GM23338 (cell line): ENCODE measurements around the gene CTDSP2.
"Not testable (repeated sequence)": the region's sequence is repeated elsewhere in the genome, so short reads cannot be mapped to it uniquely, and the experiment has no call there.

Source experiments
- ETS1 ChIP-seq: IDR thresholded peaks from 2 replicates; pipeline ENCODE4 v1.6.1; 2016; ENCODE audit warnings: antibody characterized with exemption
- EZH2 ChIP-seq: fragments of 200-600 bp; sonication (generic); IDR thresholded peaks from one replicate; pipeline ENCODE4 v1.8.0; 2017; ENCODE audit warnings: antibody characterized with exemption, mild to moderate bottlenecking, low read depth; ENCODE audit not compliant: unreplicated experiment
- EZH2phosphoT487 ChIP-seq: fragments of 200-600 bp; sonication (generic); IDR thresholded peaks from one replicate; pipeline ENCODE4 v1.8.1; 2018; ENCODE audit warnings: antibody characterized with exemption; ENCODE audit not compliant: unreplicated experiment
- POLR2AphosphoS5 ChIP-seq: IDR thresholded peaks from 2 replicates; pipeline ENCODE4 v1.6.1; 2016; ENCODE audit warnings: antibody characterized with exemption, low read depth
- REST ChIP-seq: IDR thresholded peaks from one replicate; pipeline ENCODE4 v1.6.1; 2018; ENCODE audit warnings: antibody characterized with exemption; ENCODE audit not compliant: unreplicated experiment
- TF ChIP-seq, protein P1 (sequence below), 2 experiments: fragments of 200-600 bp in 1 of 2; sonication (generic) in 1 of 2; conservative IDR thresholded peaks; 2 replicates each; pipeline versions ENCODE4 v1.5.1 to v1.6.1; 2016 to 2017; ENCODE audit warnings: antibody characterized with exemption in 2 of 2, low read depth in 2 of 2, mild to moderate bottlenecking in 2 of 2, moderate library complexity in 1 of 2

DNA sequence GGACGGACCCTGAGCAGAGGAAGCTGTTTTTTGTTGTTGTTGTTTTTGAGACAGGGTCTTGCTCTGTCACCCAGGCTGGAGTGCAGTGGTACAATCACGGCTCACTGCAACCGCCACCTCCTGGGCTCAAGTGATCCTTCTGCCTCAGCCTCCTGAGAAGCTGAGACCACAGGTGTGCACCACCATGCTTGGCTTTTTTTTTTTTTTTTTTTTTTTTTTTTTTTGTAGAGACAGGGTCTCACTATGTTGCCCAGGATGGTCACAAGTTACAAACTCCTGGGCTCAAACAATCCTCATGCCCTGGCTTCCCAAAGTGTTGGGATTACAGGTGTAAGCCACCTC is 28.6 kb downstream of the CTDSP2 start:
- TF ChIP-seq, protein P1, sequence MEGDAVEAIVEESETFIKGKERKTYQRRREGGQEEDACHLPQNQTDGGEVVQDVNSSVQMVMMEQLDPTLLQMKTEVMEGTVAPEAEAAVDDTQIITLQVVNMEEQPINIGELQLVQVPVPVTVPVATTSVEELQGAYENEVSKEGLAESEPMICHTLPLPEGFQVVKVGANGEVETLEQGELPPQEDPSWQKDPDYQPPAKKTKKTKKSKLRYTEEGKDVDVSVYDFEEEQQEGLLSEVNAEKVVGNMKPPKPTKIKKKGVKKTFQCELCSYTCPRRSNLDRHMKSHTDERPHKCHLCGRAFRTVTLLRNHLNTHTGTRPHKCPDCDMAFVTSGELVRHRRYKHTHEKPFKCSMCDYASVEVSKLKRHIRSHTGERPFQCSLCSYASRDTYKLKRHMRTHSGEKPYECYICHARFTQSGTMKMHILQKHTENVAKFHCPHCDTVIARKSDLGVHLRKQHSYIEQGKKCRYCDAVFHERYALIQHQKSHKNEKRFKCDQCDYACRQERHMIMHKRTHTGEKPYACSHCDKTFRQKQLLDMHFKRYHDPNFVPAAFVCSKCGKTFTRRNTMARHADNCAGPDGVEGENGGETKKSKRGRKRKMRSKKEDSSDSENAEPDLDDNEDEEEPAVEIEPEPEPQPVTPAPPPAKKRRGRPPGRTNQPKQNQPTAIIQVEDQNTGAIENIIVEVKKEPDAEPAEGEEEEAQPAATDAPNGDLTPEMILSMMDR (conservative IDR thresholded peaks at IDR 0.05; ENCODE audit: low read depth in 2 of 2): not testable (repeated sequence)
- TF ChIP-seq EZH2, POLR2AphosphoS5, EZH2phosphoT487, REST, ETS1: not testable (repeated sequence)
